ENCODE results near the gene MARK3.

GRCh38 chr14:103436533-103436932 lies 51.3 kb downstream of the MARK3 start:
- TF ChIP-seq CTCF (IDR thresholded peaks at IDR 0.05; ENCODE audit: borderline replicate concordance, extremely low read depth, low read length, poor library complexity, severe bottlenecking) (no peak), EZH2 (IDR thresholded peaks at IDR 0.05; ENCODE audit: borderline replicate concordance, low read depth, low read length, severe bottlenecking) (no peak)

Measured in DND-41 (cell line).